ENCODE data around the gene KRT34. TPM values are rescaled to one million over a fixed set of nuclear protein-coding genes. Genes with fewer than 3 reads are reported as not detected.
"Not testable (repeated sequence)": the region's sequence is repeated elsewhere in the genome, so short reads cannot be mapped to it uniquely, and the experiment has no call there.

Gene KRT34
- total RNA-seq, 1 donor from 2014 or later = not detected

- Histone ChIP-seq H3K4me3 (no peak overlapping the region), H3K36me3 (no peaks in the 10 kb centered on the region), H3K9me3 (peaks cover 7% of the 10 kb centered on the region), H3K27ac (no peak overlapping the region), H3K27me3 (ENCODE audit: low read depth) (no peaks in the 10 kb centered on the region), H3K4me1 (no peaks in the 10 kb centered on the region)
- ATAC-seq (no peak), DNase-seq (no peak)
- intact Hi-C loops (cut with DNase I) = no loop called here
- no peak for TF ChIP-seq CTCF (IDR thresholded peaks at IDR 0.05)
These were observed 8.4 kb upstream of the KRT34 start for GRCh38 chr17:41390411-41390938.

- Histone ChIP-seq H3K9me3 (peaks cover 7% of the 10 kb centered on the region), H3K4me3 (no peak overlapping the region), H3K27me3 (ENCODE audit: low read depth) (no peaks in the 10 kb centered on the region), H3K27ac (no peak overlapping the region), H3K36me3 (no peaks in the 10 kb centered on the region), H3K4me1 (no peaks in the 10 kb centered on the region)
- ATAC-seq = no peak
- no peak for TF ChIP-seq CTCF (IDR thresholded peaks at IDR 0.05)
- intact Hi-C loops (cut with DNase I) = no loop called here
- DNase-seq = no peak
These were observed 5.6 kb upstream of the KRT34 start for GRCh38 chr17:41387670-41388069.

- Histone ChIP-seq H3K4me3 (no peak overlapping the region), H3K36me3 (no peaks in the 10 kb centered on the region), H3K27ac (no peak overlapping the region), H3K4me1 (no peaks in the 10 kb centered on the region), H3K27me3 (ENCODE audit: low read depth) (peaks cover 6% of the 10 kb centered on the region), H3K9me3 (peaks cover 7% of the 10 kb centered on the region)
- DNase-seq (no peak), ATAC-seq (no peak)
- intact Hi-C loops (cut with DNase I) = no loop called here
- TF ChIP-seq CTCF (IDR thresholded peaks at IDR 0.05) = no peak
These were observed 4.1 kb upstream of the KRT34 start for GRCh38 chr17:41386227-41386626.

GRCh38 chr17:41383690-41384089, 1.6 kb upstream of the KRT34 start:
- H3K9me3 ChIP-seq = peaks cover 7% of the 10 kb centered on the region
- intact Hi-C loops (cut with DNase I) = no loop called here
- DNase-seq = no peak
- TF ChIP-seq CTCF (IDR thresholded peaks at IDR 0.05) = no peak
- no peak for ATAC-seq
- H3K36me3 ChIP-seq = no peaks in the 10 kb centered on the region
- H3K27me3 ChIP-seq (ENCODE audit: low read depth) = peaks cover 6% of the 10 kb centered on the region
- H3K27ac ChIP-seq = no peak overlapping the region
- no peaks in the 10 kb centered on the region for H3K4me1 ChIP-seq
- H3K4me3 ChIP-seq = no peak overlapping the region

- intact Hi-C loops (cut with DNase I) = no loop called here
- H3K4me1 ChIP-seq = no peaks in the 10 kb centered on the region
- no peak for TF ChIP-seq CTCF (IDR thresholded peaks at IDR 0.05)
- H3K27me3 ChIP-seq (ENCODE audit: low read depth) = peaks cover 6% of the 10 kb centered on the region
- H3K4me3 ChIP-seq = no peak overlapping the region
- ATAC-seq = no peak
- H3K36me3 ChIP-seq = no peaks in the 10 kb centered on the region
- no peak for DNase-seq
- H3K27ac ChIP-seq = no peak overlapping the region
- peaks cover 7% of the 10 kb centered on the region for H3K9me3 ChIP-seq
These were observed 288 bp upstream of the KRT34 start for GRCh38 chr17:41382394-41382793.

- intact Hi-C loops (cut with DNase I); H3K4me3 ChIP-seq; ATAC-seq; DNase-seq; H3K4me1 ChIP-seq; H3K9me3 ChIP-seq; H3K36me3 ChIP-seq; H3K27ac ChIP-seq; H3K27me3 ChIP-seq (ENCODE audit: low read depth): not testable (repeated sequence)
These were observed 2.0 kb downstream of the KRT34 start for GRCh38 chr17:41380091-41380490.

Measured in lower lobe of right lung (tissue), 2 donors.